ENCODE measurements around the gene TNS1. TPM values are rescaled to one million over a fixed set of nuclear protein-coding genes. Genes with fewer than 3 reads are reported as not detected.

TNS1 gene
- polyA plus RNA-seq, 1 of the 3 experiments (the other 2 are of a cell fraction) = 12.1 TPM

DNA sequence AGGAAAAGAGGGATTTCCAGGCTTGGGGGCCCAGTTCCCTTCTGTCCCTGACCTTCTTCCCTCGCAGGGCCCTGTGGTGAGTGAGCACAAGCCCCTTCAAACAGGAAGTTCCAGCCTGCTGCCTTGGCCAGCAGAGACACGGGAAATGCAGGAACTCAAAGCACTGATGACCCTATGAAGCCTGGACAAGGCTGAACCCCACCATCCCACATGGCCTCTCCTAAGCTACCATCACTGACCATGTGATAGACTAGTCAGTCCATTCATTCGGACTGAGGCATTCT is 196.4 kb downstream of the TNS1 start (continued):
- TF ChIP-seq, protein P1, sequence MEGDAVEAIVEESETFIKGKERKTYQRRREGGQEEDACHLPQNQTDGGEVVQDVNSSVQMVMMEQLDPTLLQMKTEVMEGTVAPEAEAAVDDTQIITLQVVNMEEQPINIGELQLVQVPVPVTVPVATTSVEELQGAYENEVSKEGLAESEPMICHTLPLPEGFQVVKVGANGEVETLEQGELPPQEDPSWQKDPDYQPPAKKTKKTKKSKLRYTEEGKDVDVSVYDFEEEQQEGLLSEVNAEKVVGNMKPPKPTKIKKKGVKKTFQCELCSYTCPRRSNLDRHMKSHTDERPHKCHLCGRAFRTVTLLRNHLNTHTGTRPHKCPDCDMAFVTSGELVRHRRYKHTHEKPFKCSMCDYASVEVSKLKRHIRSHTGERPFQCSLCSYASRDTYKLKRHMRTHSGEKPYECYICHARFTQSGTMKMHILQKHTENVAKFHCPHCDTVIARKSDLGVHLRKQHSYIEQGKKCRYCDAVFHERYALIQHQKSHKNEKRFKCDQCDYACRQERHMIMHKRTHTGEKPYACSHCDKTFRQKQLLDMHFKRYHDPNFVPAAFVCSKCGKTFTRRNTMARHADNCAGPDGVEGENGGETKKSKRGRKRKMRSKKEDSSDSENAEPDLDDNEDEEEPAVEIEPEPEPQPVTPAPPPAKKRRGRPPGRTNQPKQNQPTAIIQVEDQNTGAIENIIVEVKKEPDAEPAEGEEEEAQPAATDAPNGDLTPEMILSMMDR (IDR thresholded peaks at IDR 0.05) = no peak
- no peak for TF ChIP-seq FOXM1 (IDR thresholded peaks at IDR 0.05; ENCODE audit: low read depth)
- TF ChIP-seq MEF2A (IDR thresholded peaks at IDR 0.05; ENCODE audit: borderline replicate concordance, low read depth) = no peak
- TF ChIP-seq SMC3 (IDR thresholded peaks at IDR 0.05; ENCODE audit: low read depth, low read length) = no peak
- TF ChIP-seq, protein P2, sequence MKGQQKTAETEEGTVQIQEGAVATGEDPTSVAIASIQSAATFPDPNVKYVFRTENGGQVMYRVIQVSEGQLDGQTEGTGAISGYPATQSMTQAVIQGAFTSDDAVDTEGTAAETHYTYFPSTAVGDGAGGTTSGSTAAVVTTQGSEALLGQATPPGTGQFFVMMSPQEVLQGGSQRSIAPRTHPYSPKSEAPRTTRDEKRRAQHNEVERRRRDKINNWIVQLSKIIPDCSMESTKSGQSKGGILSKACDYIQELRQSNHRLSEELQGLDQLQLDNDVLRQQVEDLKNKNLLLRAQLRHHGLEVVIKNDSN (IDR thresholded peaks at IDR 0.05; ENCODE audit: borderline replicate concordance, low read depth) = no peak
- no peak for TF ChIP-seq CHD2 (IDR thresholded peaks at IDR 0.05; ENCODE audit: low read length, partially characterized antibody)
- no peak for TF ChIP-seq TCF12 (IDR thresholded peaks at IDR 0.05)

DNA sequence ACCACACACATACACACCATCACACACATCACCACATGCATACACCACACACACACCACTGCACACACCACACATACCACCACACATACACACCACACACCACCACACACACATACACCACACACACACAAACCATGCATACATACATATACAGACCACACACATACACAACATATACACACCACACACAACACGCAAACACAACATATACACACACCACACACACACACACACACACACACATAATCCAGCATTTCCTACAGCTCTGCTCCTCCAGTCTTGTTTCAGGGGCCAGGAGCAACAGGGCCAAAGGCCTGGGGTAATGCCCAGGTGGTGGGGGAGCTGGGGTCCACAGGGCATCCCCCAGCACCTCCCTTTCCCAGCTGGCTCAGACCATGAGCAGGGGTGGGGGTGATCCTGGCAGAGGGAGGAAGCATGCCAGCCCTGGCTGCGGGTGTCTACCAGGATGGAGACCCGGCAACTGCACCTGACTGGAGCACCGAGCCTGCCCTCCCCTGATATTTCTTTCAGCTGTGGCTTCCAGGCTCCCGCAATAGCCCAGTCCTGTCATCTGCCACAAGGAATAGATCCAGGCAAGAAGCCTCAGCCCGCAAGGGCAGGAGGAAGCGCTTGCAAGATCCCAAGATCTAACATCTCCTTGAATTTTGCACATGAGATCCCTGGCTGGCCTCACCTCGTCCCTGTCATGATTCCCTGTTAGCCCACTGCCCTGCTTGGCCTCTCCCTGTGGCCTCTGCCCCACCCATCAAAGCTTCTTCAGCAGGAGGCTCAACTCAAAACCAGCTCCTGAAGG is 196.9 kb downstream of the TNS1 start:
- Histone ChIP-seq H3K79me2 (ENCODE audit: insufficient read depth) (no peaks in the 10 kb centered on the region), H3K36me3 (replicated peaks in 1 of 2; ENCODE audit: control insufficient read depth in 1 of 2, insufficient read depth in 2 of 2, low read length in 1 of 2) (peaks cover 41 to 42% of the 10 kb centered on the region in 2 experiments), H3K27ac (ENCODE audit: low read depth in 2 of 2, low read length in 1 of 2) (no peak overlapping the region), H3K9ac (no peak overlapping the region), H3F3A (replicated peaks; ENCODE audit: insufficient read depth) (peaks cover 21% of the 10 kb centered on the region), H2AFZ (ENCODE audit: low read depth) (no peak overlapping the region), H4K20me1 (ENCODE audit: insufficient read depth) (peaks cover 14% of the 10 kb centered on the region), H3K9me3 (no peaks in the 10 kb centered on the region), H3K9me2 (no peaks in the 10 kb centered on the region), H3K4me2 (no peak overlapping the region), H3K27me3 (ENCODE audit: insufficient read depth) (no peaks in the 10 kb centered on the region), H3K4me1 (ENCODE audit: control insufficient read depth in 1 of 2, insufficient read depth in 2 of 2, low read depth in 1 of 2, low read length in 1 of 2) (peaks cover 0 to 29% of the 10 kb centered on the region in 2 experiments; a peak in 2 of 4 replicates), H3K4me3 (ENCODE audit: low read depth in 2 of 2, low read length in 1 of 2) (no peak overlapping the region)
- DNase-seq = no peak
- TF ChIP-seq, protein P2 (IDR thresholded peaks at IDR 0.05; ENCODE audit: borderline replicate concordance, low read depth) = no peak
- no peak for TF ChIP-seq JUND (IDR thresholded peaks at IDR 0.05)
- TF ChIP-seq SIN3A (IDR thresholded peaks at IDR 0.05; ENCODE audit: borderline replicate concordance, low read depth, low read length) = no peak
- TF ChIP-seq, protein P3, sequence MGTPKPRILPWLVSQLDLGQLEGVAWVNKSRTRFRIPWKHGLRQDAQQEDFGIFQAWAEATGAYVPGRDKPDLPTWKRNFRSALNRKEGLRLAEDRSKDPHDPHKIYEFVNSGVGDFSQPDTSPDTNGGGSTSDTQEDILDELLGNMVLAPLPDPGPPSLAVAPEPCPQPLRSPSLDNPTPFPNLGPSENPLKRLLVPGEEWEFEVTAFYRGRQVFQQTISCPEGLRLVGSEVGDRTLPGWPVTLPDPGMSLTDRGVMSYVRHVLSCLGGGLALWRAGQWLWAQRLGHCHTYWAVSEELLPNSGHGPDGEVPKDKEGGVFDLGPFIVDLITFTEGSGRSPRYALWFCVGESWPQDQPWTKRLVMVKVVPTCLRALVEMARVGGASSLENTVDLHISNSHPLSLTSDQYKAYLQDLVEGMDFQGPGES (IDR thresholded peaks at IDR 0.05; ENCODE audit: low read depth, low read length) = no peak
- no peak for TF ChIP-seq SMC3 (IDR thresholded peaks at IDR 0.05; ENCODE audit: low read depth, low read length)
- TF ChIP-seq RFX5 (IDR thresholded peaks at IDR 0.05; ENCODE audit: low read length) = no peak
- TF ChIP-seq MXI1 (IDR thresholded peaks at IDR 0.05; ENCODE audit: low read depth, low read length) = no peak
- CTCF ChIA-PET = interaction anchor here (1.1 to 12.8 kb wide), 4 partner anchors 9 to 188 kb away, joined by 3 to 171 read pairs (median 45); no protein-coding TSS in a partner anchor
- POLR2A ChIA-PET = interaction anchor here (0.7 kb wide), 1 partner anchor 416 kb away, joined by 3 read pairs; no protein-coding TSS in a partner anchor
- 91% methylated on average over 8 of the region's 8 CpGs for WGBS (ENCODE audit: low lambda C conversion rate)
